H1 (cell line): ENCODE results near the gene GGT6. TPM values are rescaled to one million over a fixed set of nuclear protein-coding genes. Genes with fewer than 3 reads are reported as not detected.
A peak's percentile ranks its signal among the peaks of the same experiment; 100 is the strongest.

Experiments used
- CTCF ChIA-PET: fragments of 300-600 bp; sonication (Branson Sonifier 250); formaldehyde crosslinking; loops from one replicate; lab custom pipeline; 2021; ENCODE audit not compliant: partially characterized antibody; lab: Charles Lee
- POLR2A ChIA-PET: fragments of 300-600 bp; sonication (Branson Sonifier 250); formaldehyde crosslinking; loops from one replicate; lab custom pipeline; 2021; ENCODE audit warnings: inconsistent platforms; ENCODE audit not compliant: partially characterized antibody; lab: Charles Lee
- DNase-seq, 2 experiments: peaks; one replicate each; pipeline versions ENCODE4 v3.0.0 to v3.0.0-alpha.2; 2010 to 2022; ENCODE audit warnings: low spot score in 2 of 2, low read depth in 1 of 2, mixed read lengths in 1 of 2
- FAIRE-seq: peaks from 2 replicates; lab custom pipeline; 2011; peaks lifted over from hg19 to GRCh38; lab: Jason Lieb, UNC
- H2AFZ ChIP-seq: 2 replicates; pipeline ENCODE4 v1.8.1; 2012; ENCODE audit warnings: low read length, inconsistent platforms
- H2AK5ac ChIP-seq: 2 replicates; pipeline ENCODE4 v1.6.1; 2013; ENCODE audit warnings: low read depth, low read length
- H2BK120ac ChIP-seq: replicated peaks from 2 replicates; pipeline ENCODE3; 2013; ENCODE audit warnings: low read depth, low read length, inconsistent platforms
- H2BK12ac ChIP-seq: 2 replicates; pipeline ENCODE4 v1.6.1; 2013; ENCODE audit warnings: low read depth, low read length
- H2BK15ac ChIP-seq: 2 replicates; pipeline ENCODE4 v1.6.1; 2013; ENCODE audit warnings: low read length
- H2BK20ac ChIP-seq: 2 replicates; pipeline ENCODE4 v1.6.1; 2013; ENCODE audit warnings: low read length
- H2BK5ac ChIP-seq: 2 replicates; pipeline ENCODE4 v1.6.1; 2013; ENCODE audit warnings: low read depth, low read length
- H3K14ac ChIP-seq: 2 replicates; pipeline ENCODE4 v1.6.1; 2013; ENCODE audit warnings: inconsistent platforms; ENCODE audit not compliant: insufficient read length
- H3K18ac ChIP-seq: 2 replicates; pipeline ENCODE4 v1.6.1; 2013; ENCODE audit warnings: low read length; ENCODE audit errors: extremely low read depth
- H3K23ac ChIP-seq: 2 replicates; pipeline ENCODE4 v1.6.1; 2013; ENCODE audit warnings: inconsistent platforms; ENCODE audit not compliant: insufficient read length
- H3K23me2 ChIP-seq: 2 replicates; pipeline ENCODE4 v1.6.1; 2013; ENCODE audit warnings: low read depth, low read length
- H3K27ac ChIP-seq: 2 replicates; pipeline ENCODE4 v1.6.1; 2011; ENCODE audit warnings: low read depth, low read length, inconsistent platforms
- H3K27me3 ChIP-seq, 4 experiments: replicated peaks in 1 of 4; 1 replicate in 1 of 4; 2 replicates in 3 of 4; pipeline versions ENCODE4 v1.6.1 to v1.8.1; 2011 to 2013; ENCODE audit warnings: low read length in 3 of 4, mild to moderate bottlenecking in 3 of 4, inconsistent platforms in 2 of 4, mixed read lengths in 2 of 4, moderate library complexity in 1 of 4; ENCODE audit not compliant: control insufficient read depth in 3 of 4, insufficient read depth in 3 of 4; ENCODE audit errors: extremely low read depth in 1 of 4
- H3K36me3 ChIP-seq, 4 experiments: 2 replicates each; pipeline versions ENCODE4 v1.6.1 to v1.8.1; 2011 to 2013; ENCODE audit warnings: mild to moderate bottlenecking in 4 of 4, low read length in 3 of 4, moderate library complexity in 2 of 4, control low read depth in 1 of 4, inconsistent platforms in 1 of 4; ENCODE audit not compliant: insufficient read depth in 4 of 4, control insufficient read depth in 2 of 4
- H3K4ac ChIP-seq: replicated peaks from 2 replicates; pipeline ENCODE3; 2013; ENCODE audit warnings: low read length, low read depth, mixed read lengths, inconsistent platforms; ENCODE audit not compliant: insufficient read length
- H3K4me1 ChIP-seq, 4 experiments: replicated peaks in 1 of 4; 1 replicate in 1 of 4; 2 replicates in 3 of 4; pipeline versions ENCODE4 v1.6.1 to v1.8.1; 2011 to 2013; ENCODE audit warnings: low read length in 3 of 4, inconsistent platforms in 2 of 4, mixed read lengths in 1 of 4; ENCODE audit not compliant: insufficient read depth in 4 of 4, control insufficient read depth in 3 of 4
- H3K4me2 ChIP-seq, 2 experiments: 2 replicates each; pipeline versions ENCODE4 v1.6.1 to v1.8.1; 2011 to 2013; ENCODE audit warnings: low read depth in 2 of 2, low read length in 2 of 2, control low read depth in 1 of 2, inconsistent platforms in 1 of 2, mild to moderate bottlenecking in 1 of 2; ENCODE audit not compliant: insufficient read depth in 1 of 2
- H3K4me3 ChIP-seq, 4 experiments: fragments of 200-600, 300-600 bp in 1 of 4; sonication (generic), shearing (Covaris generic), sonication (Bioruptor Twin) in 1 of 4; 2 replicates each; pipeline versions ENCODE4 v1.5.1 to v1.8.1; 2011 to 2016; ENCODE audit warnings: low read length in 4 of 4, low read depth in 3 of 4, control low read depth in 2 of 4, inconsistent platforms in 2 of 4, mild to moderate bottlenecking in 2 of 4, mixed read lengths in 1 of 4, moderate library complexity in 1 of 4; ENCODE audit not compliant: insufficient read depth in 2 of 4; ENCODE audit errors: extremely low read depth in 1 of 4
- H3K56ac ChIP-seq: replicated peaks from 2 replicates; pipeline ENCODE3; 2013; ENCODE audit warnings: low read depth, mild to moderate bottlenecking, mixed read lengths, low read length, inconsistent platforms; ENCODE audit not compliant: insufficient read length
- H3K79me1 ChIP-seq: 2 replicates; pipeline ENCODE4 v1.6.1; 2013; ENCODE audit warnings: low read depth, low read length, control low read depth
- H3K79me2 ChIP-seq, 2 experiments: 2 replicates each; pipeline versions ENCODE4 v1.6.1 to v1.8.1; 2012 to 2013; ENCODE audit warnings: low read length in 2 of 2, mild to moderate bottlenecking in 2 of 2, inconsistent platforms in 1 of 2; ENCODE audit not compliant: insufficient read depth in 2 of 2, control insufficient read depth in 1 of 2
- H3K9ac ChIP-seq, 4 experiments: replicated peaks in 1 of 4; 1 replicate in 1 of 4; 2 replicates in 3 of 4; pipeline versions ENCODE4 v1.6.1 to v1.8.1; 2011 to 2013; ENCODE audit warnings: low read depth in 3 of 4, low read length in 3 of 4, control low read depth in 2 of 4, mild to moderate bottlenecking in 2 of 4, moderate library complexity in 2 of 4, inconsistent platforms in 1 of 4; ENCODE audit errors: extremely low read depth in 1 of 4
- H3K9me3 ChIP-seq, 2 experiments: 2 replicates each; pipeline versions ENCODE4 v1.6.1 to v1.8.1; 2012 to 2013; ENCODE audit warnings: mild to moderate bottlenecking in 2 of 2, moderate library complexity in 2 of 2, control low read depth in 1 of 2, inconsistent platforms in 1 of 2, low read depth in 1 of 2, low read length in 1 of 2, mixed read lengths in 1 of 2; ENCODE audit not compliant: insufficient read depth in 2 of 2
- H4K20me1 ChIP-seq, 2 experiments: replicated peaks in 1 of 2; 2 replicates each; pipeline versions ENCODE3 to v1.8.1; 2011 to 2013; ENCODE audit warnings: inconsistent platforms in 2 of 2, low read length in 2 of 2, mild to moderate bottlenecking in 1 of 2; ENCODE audit not compliant: insufficient read depth in 2 of 2, control insufficient read depth in 1 of 2
- H4K5ac ChIP-seq: 2 replicates; pipeline ENCODE4 v1.6.1; 2013; ENCODE audit warnings: low read length, low read depth, mixed read lengths, inconsistent platforms; ENCODE audit not compliant: insufficient read length
- H4K8ac ChIP-seq: 2 replicates; pipeline ENCODE4 v1.8.0; 2013; ENCODE audit warnings: mild to moderate bottlenecking, moderate library complexity, low read length, inconsistent platforms; ENCODE audit not compliant: insufficient read depth; ENCODE audit errors: extremely low read depth
- H4K91ac ChIP-seq: replicated peaks from 2 replicates; pipeline ENCODE3; 2013; ENCODE audit warnings: low read length, mixed read lengths, inconsistent platforms; ENCODE audit not compliant: insufficient read length
- CBX5 ChIP-seq: fragments of 300-800, 300-1000 bp; sonication (generic); IDR thresholded peaks from 2 replicates; pipeline ENCODE4 v1.7.1; 2016; ENCODE audit warnings: antibody characterized with exemption, low read length, low read depth
- CBX8 ChIP-seq: fragments of 300-800, 300-1000 bp; sonication (generic); IDR thresholded peaks from 2 replicates; pipeline ENCODE4 v1.7.1; 2016; ENCODE audit warnings: low read depth, low read length, borderline replicate concordance
- HDAC2 ChIP-seq, 2 experiments: fragments of 300-600 bp in 1 of 2; sonication (generic) in 1 of 2; IDR thresholded peaks; 2 replicates each; pipeline ENCODE4 v1.6.1; 2011 to 2012; ENCODE audit warnings: low read depth in 2 of 2, low read length in 2 of 2, mild to moderate bottlenecking in 2 of 2, moderate library complexity in 2 of 2, borderline replicate concordance in 1 of 2, inconsistent platforms in 1 of 2
- SIN3A ChIP-seq, 2 experiments: IDR thresholded peaks in 1 of 2; conservative IDR thresholded peaks in 1 of 2; 2 replicates each; pipeline ENCODE4 v1.6.1; 2011 to 2012; ENCODE audit warnings: low read length in 2 of 2, improper control_type of control experiment in 1 of 2, low read depth in 1 of 2, mild to moderate bottlenecking in 1 of 2
- SIX5 ChIP-seq: IDR thresholded peaks from 2 replicates; pipeline ENCODE4 v1.6.1; 2011; ENCODE audit warnings: mild to moderate bottlenecking, low read depth, low read length
- WGBS, 2 experiments: shearing (Covaris generic) in 1 of 2; methylation state at CpG; one replicate each; pipeline versions ENCODE4 v1.1.6 to v1.1.7; 2013 to 2015; ENCODE audit warnings: low lambda C conversion rate in 2 of 2, mixed read lengths in 2 of 2, inconsistent platforms in 1 of 2, low coverage in 1 of 2, missing lambda C conversion rate in 1 of 2; ENCODE audit not compliant: insufficient replicate concordance in 2 of 2, insufficient coverage in 1 of 2, insufficient read length in 1 of 2; ENCODE audit errors: extremely low coverage in 1 of 2, missing lambda C conversion rate in 1 of 2; 5-methylcytosine and 5-hydroxymethylcytosine counted together
- polyA plus RNA-seq, 7 experiments: library from polyadenylated mRNA; depleted of rRNA in 3 of 7; stranded (reverse) in 5 of 7; unstranded in 2 of 7; fragments of >200 nt in 5 of 7; fragments of 200-250 nt in 2 of 7; gene quantifications; 1 replicate in 5 of 7; 2 replicates in 1 of 7; 4 replicates in 1 of 7; pipeline versions ENCODE4 v1.2.1 to v1.2.3, GENCODE V29; 2011 to 2013; ENCODE audit warnings: missing spikeins in 2 of 7, mixed read lengths in 2 of 7
- total RNA-seq: library from RNA; stranded (reverse); fragmentation: NEBNext Ultra II Directional; extraction: Animal tissue kit (Norgen Biotek cat#: 25700); gene quantifications from 2 replicates; pipeline ENCODE4 v1.2.1, GENCODE V29; 2021
- TF ChIP-seq, protein P1 (sequence below): IDR thresholded peaks from 2 replicates; pipeline ENCODE4 v1.6.1; 2012; ENCODE audit warnings: inconsistent platforms

GGT6 gene
- total and polyA plus RNA-seq, 2 of the 8 experiments (the other 6 are each of a cell fraction or from before 2014, with no cell fraction given), result 0.18 TPM; not detected in 1

GRCh38 chr17:4519361-4519788 is 41.0 kb downstream of the GGT6 start:
- TF ChIP-seq CBX8, result no peak
- TF ChIP-seq SIX5, result no peak
- TF ChIP-seq, protein P1, sequence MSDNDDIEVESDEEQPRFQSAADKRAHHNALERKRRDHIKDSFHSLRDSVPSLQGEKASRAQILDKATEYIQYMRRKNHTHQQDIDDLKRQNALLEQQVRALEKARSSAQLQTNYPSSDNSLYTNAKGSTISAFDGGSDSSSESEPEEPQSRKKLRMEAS, result no peak
- no peak for TF ChIP-seq HDAC2 (IDR thresholded peaks at IDR 0.05; ENCODE audit: borderline replicate concordance in 1 of 2, low read depth in 2 of 2, low read length in 2 of 2)
- no peak for TF ChIP-seq SIN3A (conservative IDR thresholded peaks at IDR 0.05 in 1 of 2, IDR thresholded peaks at IDR 0.05 in 1 of 2; ENCODE audit: low read depth in 1 of 2, low read length in 2 of 2)
- no peak for TF ChIP-seq CBX5
- H4K8ac ChIP-seq, result no peak overlapping the region
- POLR2A ChIA-PET, result interaction anchor here (37.1 kb wide), 1 partner anchor 27 kb away, joined by 546 read pairs; the partner anchor contains the start of genes GGT6 and MYBBP1A
- H3K79me1 ChIP-seq, result no peaks in the 10 kb centered on the region
- H3K4ac ChIP-seq, result no peak overlapping the region
- H2BK20ac ChIP-seq, result no peak overlapping the region
- H2BK120ac ChIP-seq, result no peak overlapping the region
- H3K23ac ChIP-seq, result no peak overlapping the region
- no peak overlapping the region; the same call in 1 of the 2 replicates for H3K18ac ChIP-seq
- H2BK12ac ChIP-seq, result no peak overlapping the region
- peak overlapping the region; percentile 81; the same call in 1 of the 2 replicates for H2BK15ac ChIP-seq
- CTCF ChIA-PET, result interaction anchor here (0.5 to 1.6 kb wide), 6 partner anchors 9 to 319 kb away, joined by 3 to 5 read pairs (median 3); no protein-coding TSS in a partner anchor
- H4K20me1 ChIP-seq, result no peaks in the 10 kb centered on the region
- H4K91ac ChIP-seq, result peak overlapping the region; percentile 5
- H3K36me3 ChIP-seq, result no peaks in the 10 kb centered on the region
- 82% methylated on average over 7 of the region's 14 CpGs; no CpG with 5 or more reads in 1 of the 2 experiments for WGBS, 2 experiments
- no peaks in the 10 kb centered on the region for H3K23me2 ChIP-seq
- peaks cover 0 to 6% (median 2%) of the 10 kb centered on the region in 4 experiments; a peak in 4 of 7 replicates for H3K27me3 ChIP-seq
- H3K9ac ChIP-seq, result no peak overlapping the region
- H3K56ac ChIP-seq, result no peak overlapping the region
- no peak overlapping the region for H3K27ac ChIP-seq
- peak overlapping the region; percentile 49; the same call in 1 of the 2 replicates for H2BK5ac ChIP-seq
- no peak overlapping the region for H3K4me2 ChIP-seq
- no peaks in the 10 kb centered on the region for H3K79me2 ChIP-seq
- H2AK5ac ChIP-seq, result no peak overlapping the region
- DNase-seq (no peak), FAIRE-seq (no peak)
- no peak overlapping the region for H3K14ac ChIP-seq
- H2AFZ ChIP-seq, result no peak overlapping the region
- no peak overlapping the region for H3K4me3 ChIP-seq
- peaks cover 0 to 6% (median 4%) of the 10 kb centered on the region in 4 experiments; a peak in 5 of 7 replicates for H3K4me1 ChIP-seq
- H3K9me3 ChIP-seq, result no peaks in the 10 kb centered on the region
- H4K5ac ChIP-seq, result no peak overlapping the region
